Astrocyte of the cerebellum (primary cell): ENCODE data around the gene MEIS3.

Experiments
- DNase-seq: peaks from one replicate; pipeline ENCODE4 v3.0.0-alpha.2; 2011; ENCODE audit warnings: low read depth
- H3K4me3 ChIP-seq: 2 replicates; pipeline ENCODE4 v1.5.1; 2011; ENCODE audit warnings: mild to moderate bottlenecking, low read depth, low read length, moderate library complexity
- CTCF ChIP-seq: IDR thresholded peaks from 2 replicates; pipeline ENCODE4 v1.5.1; 2012; ENCODE audit warnings: low read length, low read depth, moderate library complexity, mild to moderate bottlenecking; ENCODE audit errors: missing control alignments
- in situ Hi-C: cut with HindIII; loops from 2 replicates; pipeline ENCODE4 v1.10.0; 2017; ENCODE audit warnings: low sequenced_read_pairs

Gene MEIS3

GRCh38 chr19:47408156-47408938 lies 11.0 kb downstream of the MEIS3 start:
- no peak for TF ChIP-seq CTCF
- no peak overlapping the region for H3K4me3 ChIP-seq
- DNase-seq, result no peak
- in situ Hi-C loops, result no loop called here

GRCh38 chr19:47407417-47407774 lies 11.9 kb downstream of the MEIS3 start:
- no peak overlapping the region for H3K4me3 ChIP-seq
- in situ Hi-C loops, result no loop called here
- no peak for DNase-seq
- no peak for TF ChIP-seq CTCF

GRCh38 chr19:47406711-47407416 lies 12.5 kb downstream of the MEIS3 start:
- no peak overlapping the region for H3K4me3 ChIP-seq
- DNase-seq, result no peak
- in situ Hi-C loops, result no loop called here
- TF ChIP-seq CTCF, result no peak

- no peak for TF ChIP-seq CTCF
- in situ Hi-C loops, result no loop called here
- no peak for DNase-seq
- H3K4me3 ChIP-seq, result no peak overlapping the region
Observed at GRCh38 chr19:47405854-47406417, 13.4 kb downstream of the MEIS3 start.

- TF ChIP-seq CTCF, result no peak
- no peak for DNase-seq
- H3K4me3 ChIP-seq, result no peak overlapping the region
- in situ Hi-C loops, result no loop called here
Observed at GRCh38 chr19:47405197-47405550, 14.2 kb downstream of the MEIS3 start.

GRCh38 chr19:47404334-47405196 lies 14.8 kb downstream of the MEIS3 start:
- H3K4me3 ChIP-seq, result no peak overlapping the region
- DNase-seq, result no peak
- in situ Hi-C loops, result no loop called here
- TF ChIP-seq CTCF, result no peak
